K562 (cell line): ENCODE measurements around the gene LLGL1. TPM values are rescaled to one million over a fixed set of nuclear protein-coding genes. Genes with fewer than 3 reads are reported as not detected.

Experiments
- BRD9 ChIP-seq: fragments of 450-650 bp; IDR thresholded peaks from 2 replicates; pipeline ENCODE4 v1.6.1; 2018; ENCODE audit warnings: low read depth; ENCODE audit not compliant: partially characterized antibody
- CHD4 ChIP-seq: fragments of 200-600 bp; sonication (generic); IDR thresholded peaks from 3 replicates; pipeline ENCODE4 v1.6.1; 2012; ENCODE audit warnings: low read depth, mild to moderate bottlenecking, mixed read lengths, low read length, inconsistent platforms; ENCODE audit not compliant: insufficient read depth, insufficient replicate concordance, poor library complexity, severe bottlenecking
- CLOCK ChIP-seq: fragments of 250-450 bp; sonication (Bioruptor Pico); IDR thresholded peaks from 2 replicates; pipeline ENCODE4 v1.4.0; 2020; ENCODE audit warnings: mild to moderate bottlenecking, moderate library complexity, borderline replicate concordance
- FOSL1 ChIP-seq: fragments of 200-800 bp; sonication (Bioruptor generic); conservative IDR thresholded peaks from 2 replicates; pipeline ENCODE4 v1.6.1; 2016; ENCODE audit warnings: missing genetic modification characterization, missing compliant biosample characterization
- HMBOX1 ChIP-seq: sonication (generic); IDR thresholded peaks from 2 replicates; pipeline ENCODE4 v1.6.1; 2016
- MEF2A ChIP-seq: IDR thresholded peaks from 2 replicates; pipeline ENCODE4 v1.6.1; 2011; ENCODE audit warnings: low read depth, mild to moderate bottlenecking, low read length, moderate library complexity; ENCODE audit not compliant: control insufficient read depth
- MITF ChIP-seq: IDR thresholded peaks from 2 replicates; pipeline ENCODE4 v1.6.1; 2014; ENCODE audit warnings: antibody characterized with exemption
- NCOA6 ChIP-seq: fragments of 450-650 bp; IDR thresholded peaks from 2 replicates; pipeline ENCODE4 v1.6.1; 2017; ENCODE audit warnings: mild to moderate bottlenecking
- PPARD ChIP-seq: fragments of 250-450 bp; sonication (Bioruptor Pico); IDR thresholded peaks from 2 replicates; pipeline ENCODE4 v1.8.0; 2022; ENCODE audit warnings: inconsistent platforms, mild to moderate bottlenecking, moderate library complexity
- PYGO2 ChIP-seq: fragments of 450-650 bp; IDR thresholded peaks from 2 replicates; pipeline ENCODE4 v1.6.1; 2016; ENCODE audit warnings: mild to moderate bottlenecking, missing genetic modification characterization, moderate library complexity, missing compliant biosample characterization
- SNRNP70 ChIP-seq: fragments of 200-400 bp; formaldehyde crosslinking; optimal IDR thresholded peaks from 2 replicates; pipeline ENCODE3; 2017; ENCODE audit warnings: low read depth, low read length
- TCF3 ChIP-seq: sonication (generic); formaldehyde crosslinking; IDR thresholded peaks from 2 replicates; pipeline ENCODE4 v1.4.0; 2020; ENCODE audit warnings: mild to moderate bottlenecking, missing genetic modification reagents
- ZNF398 ChIP-seq: fragments of 250-450 bp; sonication (Bioruptor Pico); IDR thresholded peaks from 2 replicates; pipeline ENCODE4 v1.8.0; 2021; ENCODE audit warnings: moderate library complexity, mild to moderate bottlenecking, inconsistent platforms
- ZZZ3 ChIP-seq: fragments of 450-650 bp; IDR thresholded peaks from 2 replicates; pipeline ENCODE4 v1.6.1; 2016; ENCODE audit warnings: antibody characterized with exemption, mild to moderate bottlenecking, moderate library complexity
- polyA plus RNA-seq, 8 experiments: library from polyadenylated mRNA; depleted of rRNA in 4 of 8; stranded (reverse) in 5 of 8; unstranded in 3 of 8; fragments of >200 nt; fragmentation: Nextera tagmentation in 2 of 8; fragmentation: Illumina TruSeq in 1 of 8; extraction: Ambion mirVana in 2 of 8; extraction: Trizol in 1 of 8; gene quantifications; 2 replicates each; pipeline versions ENCODE4 v1.2.1 to v1.2.3, GENCODE V29; 2011 to 2014; ENCODE audit warnings: inconsistent platforms in 1 of 8, missing spikeins in 1 of 8
- total RNA-seq, 7 experiments: library from RNA; depleted of rRNA in 6 of 7; stranded (reverse); fragments of >200 nt in 6 of 7; fragmentation: Illumina TruSeq in 2 of 7; extraction: Trizol in 2 of 7; gene quantifications; 2 replicates each; pipeline versions ENCODE4 v1.2.1 to v1.2.3, GENCODE V29; 2011 to 2021; ENCODE audit warnings: low replicate concordance in 1 of 7
- TF ChIP-seq, protein P1 (sequence below): sonication (generic); formaldehyde crosslinking; IDR thresholded peaks from 2 replicates; pipeline ENCODE4 v1.8.1; 2023; ENCODE audit warnings: mild to moderate bottlenecking, missing genetic modification reagents
- TF ChIP-seq, protein P2 (sequence below): fragments of 450-650 bp; formaldehyde crosslinking; conservative IDR thresholded peaks from 2 replicates; pipeline ENCODE4 v1.4.0; 2022; ENCODE audit warnings: mild to moderate bottlenecking, missing genetic modification characterization

Gene LLGL1
- total and polyA plus RNA-seq, 9 of the 15 experiments (the other 6 are each of a cell fraction or from before 2014, with no cell fraction given) = 0.11 to 12.9 (median 5.3) TPM; not detected in 1

DNA sequence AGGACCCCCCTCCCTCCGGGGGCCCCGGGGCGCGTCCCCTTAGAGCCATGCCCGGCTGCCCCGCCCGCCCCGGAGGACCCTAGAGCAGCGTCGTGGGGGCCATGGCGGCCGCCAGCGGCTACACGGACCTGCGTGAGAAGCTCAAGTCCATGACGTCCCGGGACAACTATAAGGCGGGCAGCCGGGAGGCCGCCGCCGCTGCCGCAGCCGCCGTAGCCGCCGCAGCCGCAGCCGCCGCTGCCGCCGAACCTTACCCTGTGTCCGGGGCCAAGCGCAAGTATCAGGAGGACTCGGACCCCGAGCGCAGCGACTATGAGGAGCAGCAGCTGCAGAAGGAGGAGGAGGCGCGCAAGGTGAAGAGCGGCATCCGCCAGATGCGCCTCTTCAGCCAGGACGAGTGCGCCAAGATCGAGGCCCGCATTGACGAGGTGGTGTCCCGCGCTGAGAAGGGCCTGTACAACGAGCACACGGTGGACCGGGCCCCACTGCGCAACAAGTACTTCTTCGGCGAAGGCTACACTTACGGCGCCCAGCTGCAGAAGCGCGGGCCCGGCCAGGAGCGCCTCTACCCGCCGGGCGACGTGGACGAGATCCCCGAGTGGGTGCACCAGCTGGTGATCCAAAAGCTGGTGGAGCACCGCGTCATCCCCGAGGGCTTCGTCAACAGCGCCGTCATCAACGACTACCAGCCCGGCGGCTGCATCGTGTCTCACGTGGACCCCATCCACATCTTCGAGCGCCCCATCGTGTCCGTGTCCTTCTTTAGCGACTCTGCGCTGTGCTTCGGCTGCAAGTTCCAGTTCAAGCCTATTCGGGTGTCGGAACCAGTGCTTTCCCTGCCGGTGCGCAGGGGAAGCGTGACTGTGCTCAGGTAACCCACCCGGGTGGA lies 41.0 kb upstream of the LLGL1 start (continued):
- TF ChIP-seq, protein P1, sequence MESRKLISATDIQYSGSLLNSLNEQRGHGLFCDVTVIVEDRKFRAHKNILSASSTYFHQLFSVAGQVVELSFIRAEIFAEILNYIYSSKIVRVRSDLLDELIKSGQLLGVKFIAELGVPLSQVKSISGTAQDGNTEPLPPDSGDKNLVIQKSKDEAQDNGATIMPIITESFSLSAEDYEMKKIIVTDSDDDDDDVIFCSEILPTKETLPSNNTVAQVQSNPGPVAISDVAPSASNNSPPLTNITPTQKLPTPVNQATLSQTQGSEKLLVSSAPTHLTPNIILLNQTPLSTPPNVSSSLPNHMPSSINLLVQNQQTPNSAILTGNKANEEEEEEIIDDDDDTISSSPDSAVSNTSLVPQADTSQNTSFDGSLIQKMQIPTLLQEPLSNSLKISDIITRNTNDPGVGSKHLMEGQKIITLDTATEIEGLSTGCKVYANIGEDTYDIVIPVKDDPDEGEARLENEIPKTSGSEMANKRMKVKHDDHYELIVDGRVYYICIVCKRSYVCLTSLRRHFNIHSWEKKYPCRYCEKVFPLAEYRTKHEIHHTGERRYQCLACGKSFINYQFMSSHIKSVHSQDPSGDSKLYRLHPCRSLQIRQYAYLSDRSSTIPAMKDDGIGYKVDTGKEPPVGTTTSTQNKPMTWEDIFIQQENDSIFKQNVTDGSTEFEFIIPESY (CRISPR knock-in tag) = no peak
- TF ChIP-seq PYGO2 (tag) (no peak), CLOCK (no peak), HMBOX1 (no peak), SNRNP70 (no peak), MITF (no peak), ZZZ3 (no peak), TCF3 (no peak), NCOA6 (no peak), FOSL1 (tag) (no peak), PPARD (CRISPR knock-in tag) (no peak), ZNF398 (no peak), CHD4 (no peak), BRD9 (no peak), MEF2A (no peak)
- TF ChIP-seq, protein P2, sequence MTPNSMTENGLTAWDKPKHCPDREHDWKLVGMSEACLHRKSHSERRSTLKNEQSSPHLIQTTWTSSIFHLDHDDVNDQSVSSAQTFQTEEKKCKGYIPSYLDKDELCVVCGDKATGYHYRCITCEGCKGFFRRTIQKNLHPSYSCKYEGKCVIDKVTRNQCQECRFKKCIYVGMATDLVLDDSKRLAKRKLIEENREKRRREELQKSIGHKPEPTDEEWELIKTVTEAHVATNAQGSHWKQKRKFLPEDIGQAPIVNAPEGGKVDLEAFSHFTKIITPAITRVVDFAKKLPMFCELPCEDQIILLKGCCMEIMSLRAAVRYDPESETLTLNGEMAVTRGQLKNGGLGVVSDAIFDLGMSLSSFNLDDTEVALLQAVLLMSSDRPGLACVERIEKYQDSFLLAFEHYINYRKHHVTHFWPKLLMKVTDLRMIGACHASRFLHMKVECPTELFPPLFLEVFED (CRISPR knock-in tag) = no peak
